D341Med (cell line): ENCODE measurements around the gene GLOD5.
A peak's percentile ranks its signal among the peaks of the same experiment; 100 is the strongest.
"Not testable (repeated sequence)": the region's sequence is repeated elsewhere in the genome, so short reads cannot be mapped to it uniquely, and the experiment has no call there.

Experiments
- DNase-seq: peaks from one replicate; pipeline ENCODE4 v3.0.0; 2012; ENCODE audit warnings: low spot score

Gene GLOD5

GRCh38 chrX:48794340-48794910 is 32.9 kb downstream of the GLOD5 start:
- DNase-seq: no peak

DNA sequence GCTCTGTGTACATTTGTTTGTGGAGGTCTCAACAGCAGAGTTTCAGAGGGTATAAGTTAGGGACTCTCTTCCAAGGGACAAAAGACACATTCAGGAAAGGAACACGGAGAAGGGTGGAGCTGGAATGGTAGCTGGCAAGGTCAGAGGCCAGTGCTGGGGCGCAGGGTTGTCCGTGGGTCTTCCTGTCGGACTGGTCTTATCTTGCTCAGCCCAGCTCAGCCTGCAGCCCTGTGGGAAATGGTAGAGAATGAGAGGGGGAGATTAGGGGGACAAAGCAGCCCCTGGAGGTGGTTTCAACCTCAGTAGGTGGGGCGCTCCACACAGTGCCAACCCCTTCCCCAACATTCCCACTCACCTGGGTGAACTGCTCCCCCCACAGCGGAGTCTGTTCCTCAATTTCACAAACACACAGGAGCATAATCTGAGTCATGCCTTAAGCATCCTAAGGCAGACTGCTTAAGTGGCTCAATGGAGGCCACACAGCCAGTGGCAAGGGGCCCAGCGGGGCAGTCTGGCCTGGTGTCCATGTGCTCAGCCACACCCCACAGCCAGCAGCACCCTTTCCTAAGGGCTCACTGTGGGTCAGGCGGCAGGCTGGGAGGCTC is 33.5 kb downstream of the GLOD5 start:
- no peak for DNase-seq

DNA sequence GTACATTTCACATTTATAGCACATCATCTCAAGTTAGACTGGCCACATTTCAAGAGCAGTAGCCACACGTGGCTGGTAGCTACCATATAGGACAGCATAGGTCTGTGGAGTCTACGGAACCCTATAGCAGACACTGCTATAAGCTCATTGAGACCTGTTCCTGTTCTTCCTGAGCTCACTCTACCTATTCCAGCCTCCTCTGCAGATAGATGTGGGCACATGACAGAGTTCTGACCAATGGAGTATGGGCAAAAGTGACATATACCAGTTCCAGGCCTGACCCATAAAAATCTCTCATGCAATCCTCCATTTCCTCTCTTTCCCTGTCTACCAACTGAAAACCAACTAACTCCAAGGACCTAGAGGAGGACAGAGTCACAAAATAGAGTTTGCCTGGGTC is 36.8 kb downstream of the GLOD5 start:
- no peak for DNase-seq

- DNase-seq: no peak
These were observed 39.2 kb downstream of the GLOD5 start for GRCh38 chrX:48800574-48801279.

GRCh38 chrX:48801280-48802088 is 39.9 kb downstream of the GLOD5 start, which contains the start of gene HDAC6:
Gene HDAC6 (plus strand): TSS chrX:48802067. CDS start chrX:48802693, 626 bp downstream.
- peak; percentile 92 for DNase-seq

DNA sequence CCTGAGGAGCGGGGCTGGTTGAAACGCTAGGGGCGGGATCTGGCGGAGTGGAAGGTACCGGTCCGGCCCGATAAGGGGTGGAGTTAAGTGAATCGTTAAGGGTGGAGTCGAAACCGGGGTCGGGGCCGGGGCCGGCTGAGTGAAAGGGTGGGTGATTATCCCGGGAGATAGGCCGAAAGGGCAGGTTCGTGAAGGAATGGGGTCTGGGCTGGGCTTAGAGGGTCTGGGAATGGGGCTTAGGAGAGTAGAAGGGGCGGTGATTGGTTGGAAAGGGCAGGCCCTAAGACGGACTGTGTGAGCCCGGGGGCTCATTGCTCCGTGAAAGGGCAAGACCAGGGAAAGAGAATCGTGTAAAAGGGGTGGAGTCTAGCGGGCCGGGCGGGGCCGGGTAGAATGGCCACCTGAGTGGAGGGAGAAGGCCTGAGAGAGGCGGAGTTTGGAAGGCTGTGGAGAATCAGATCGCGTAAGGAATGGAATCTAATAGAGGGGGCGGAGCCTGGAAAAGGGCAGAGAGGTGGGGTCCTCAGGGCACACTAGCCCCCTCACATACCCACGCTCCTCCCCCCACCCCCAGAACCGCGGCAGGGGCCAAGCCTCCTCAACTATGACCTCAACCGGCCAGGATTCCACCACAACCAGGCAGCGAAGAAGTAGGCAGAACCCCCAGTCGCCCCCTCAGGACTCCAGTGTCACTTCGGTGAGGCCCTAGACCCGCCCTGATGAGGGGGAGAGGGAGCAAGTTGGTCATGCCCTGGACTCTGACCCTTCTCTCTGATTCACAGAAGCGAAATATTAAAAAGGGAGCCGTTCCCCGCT is 40.8 kb downstream of the GLOD5 start:
- DNase-seq: peak; percentile 75

DNA sequence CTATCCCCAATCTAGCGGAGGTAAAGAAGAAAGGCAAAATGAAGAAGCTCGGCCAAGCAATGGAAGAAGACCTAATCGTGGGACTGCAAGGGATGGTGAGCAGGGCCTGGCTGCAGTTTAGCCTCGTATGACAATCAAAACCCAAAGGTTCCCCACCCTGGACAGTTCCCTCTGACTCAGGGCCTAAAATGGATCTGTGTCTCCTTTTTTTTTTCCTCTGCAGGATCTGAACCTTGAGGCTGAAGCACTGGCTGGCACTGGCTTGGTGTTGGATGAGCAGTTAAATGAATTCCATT is 41.3 kb downstream of the GLOD5 start:
- no peak for DNase-seq

DNA sequence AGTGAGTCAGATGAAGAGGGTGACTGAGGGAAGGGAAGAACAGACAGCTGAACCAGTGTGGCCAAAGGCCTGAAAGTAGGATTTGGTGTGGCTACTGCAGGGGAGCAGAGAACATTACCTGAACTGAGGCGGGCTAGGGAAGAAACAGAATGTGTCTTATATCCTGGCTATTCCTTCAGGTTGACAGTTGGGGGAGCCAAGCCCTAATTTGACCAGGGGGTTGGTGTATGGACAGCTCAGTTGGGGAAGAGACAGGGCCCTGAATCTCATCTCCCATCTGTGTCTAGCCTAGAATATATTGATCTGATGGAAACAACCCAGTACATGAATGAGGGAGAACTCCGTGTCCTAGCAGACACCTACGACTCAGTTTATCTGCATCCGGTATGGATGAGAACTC is 44.5 kb downstream of the GLOD5 start:
- DNase-seq: no peak

- no peak for DNase-seq
These were observed 52.1 kb downstream of the GLOD5 start for GRCh38 chrX:48813644-48814043.

GRCh38 chrX:48814722-48815121 is 53.2 kb downstream of the GLOD5 start:
- no peak for DNase-seq

DNA sequence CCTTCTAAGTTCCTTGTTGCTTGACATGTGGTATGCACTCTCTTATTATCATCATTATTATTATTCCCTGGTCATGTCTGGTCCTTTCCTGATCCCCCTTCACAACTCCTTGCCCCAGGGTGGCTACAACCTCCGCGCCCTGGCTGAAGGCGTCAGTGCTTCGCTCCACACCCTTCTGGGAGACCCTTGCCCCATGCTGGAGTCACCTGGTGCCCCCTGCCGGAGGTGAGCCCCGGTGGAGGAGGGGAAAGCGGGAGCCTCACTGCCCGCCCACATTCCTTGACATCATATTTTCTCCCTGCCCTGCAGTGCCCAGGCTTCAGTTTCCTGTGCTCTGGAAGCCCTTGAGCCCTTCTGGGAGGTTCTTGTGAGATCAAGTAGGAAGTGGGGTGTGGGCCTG is 53.7 kb downstream of the GLOD5 start:
- no peak for DNase-seq

GRCh38 chrX:48816014-48816810 is 54.7 kb downstream of the GLOD5 start:
- DNase-seq: no peak

DNA sequence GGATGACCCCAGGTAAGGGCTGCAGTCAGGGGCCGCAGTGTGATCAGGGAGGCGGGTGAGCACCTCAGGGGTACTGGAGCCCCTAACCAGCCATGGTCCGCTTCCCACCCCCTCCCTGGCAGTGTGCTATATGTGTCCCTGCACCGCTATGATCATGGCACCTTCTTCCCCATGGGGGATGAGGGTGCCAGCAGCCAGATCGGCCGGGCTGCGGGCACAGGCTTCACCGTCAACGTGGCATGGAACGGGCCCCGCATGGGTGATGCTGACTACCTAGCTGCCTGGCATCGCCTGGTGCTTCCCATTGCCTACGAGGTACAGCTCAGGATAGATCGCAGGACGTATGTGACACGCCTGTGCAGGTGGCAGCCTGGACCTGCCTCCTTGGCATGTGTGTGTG is 56.6 kb downstream of the GLOD5 start:
- no peak for DNase-seq

- no peak for DNase-seq
These were observed 57.3 kb downstream of the GLOD5 start for GRCh38 chrX:48818866-48819265.

- not testable (repeated sequence) for DNase-seq
These were observed 57.8 kb downstream of the GLOD5 start for GRCh38 chrX:48819394-48819793.

GRCh38 chrX:48823053-48823452 is 61.5 kb downstream of the GLOD5 start:
- DNase-seq: no peak
